ENCODE results near the gene COL1A1.

The COL1A1 gene

DNA sequence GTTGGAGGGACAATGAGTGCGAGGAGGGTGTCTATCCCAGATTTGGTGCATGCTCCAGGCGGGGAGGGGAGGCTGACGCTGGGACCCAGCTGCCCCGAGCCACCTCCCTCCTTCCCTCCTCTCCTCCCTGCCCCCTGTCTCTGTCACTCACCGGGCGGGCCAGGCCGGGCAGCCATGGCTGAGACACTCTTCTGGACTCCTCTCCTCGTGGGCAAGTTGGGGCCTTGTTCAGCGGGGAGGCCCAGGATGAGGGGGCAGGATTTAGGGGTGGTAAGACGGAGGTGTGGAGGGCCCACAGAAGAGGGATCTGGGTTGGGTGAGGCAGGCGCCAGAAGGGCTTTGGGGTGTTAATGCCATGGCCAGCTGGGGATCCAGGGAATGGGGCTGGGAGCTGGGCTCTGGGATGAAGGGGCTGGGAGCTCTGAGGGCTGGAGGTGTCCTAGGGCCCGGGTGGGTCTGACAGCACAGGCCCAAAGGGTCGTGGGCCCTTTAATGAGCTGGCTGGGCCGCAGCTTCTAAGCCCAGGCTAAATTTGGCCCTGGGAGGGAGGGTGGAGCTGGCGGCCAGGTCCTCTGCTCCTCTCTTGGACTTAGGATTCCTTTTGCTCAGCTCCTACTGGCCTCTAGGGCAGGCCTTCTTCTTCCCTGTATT is 35.4 kb downstream of the COL1A1 start, which contains the start of gene SGCA:
Gene SGCA, plus strand, starts transcription at position 139 of the 651 bp plus-strand sequence. Its CDS starts 36 bp downstream, at position 175.
- Histone ChIP-seq H3K4me1 (ENCODE audit: insufficient read depth, low read length) (peaks cover 16% of the 10 kb centered on the region), H3K27me3 (ENCODE audit: insufficient read depth, low read length, poor library complexity) (no peaks in the 10 kb centered on the region), H3K9me3 (ENCODE audit: insufficient read depth, low read length, severe bottlenecking) (no peaks in the 10 kb centered on the region), H3K79me2 (ENCODE audit: insufficient read depth, low read length) (no peaks in the 10 kb centered on the region), H3K27ac (ENCODE audit: low read length) (no peak within 1 kb of the TSS), H3K36me3 (ENCODE audit: insufficient read depth, low read length) (no peaks in the 10 kb centered on the region), H2AFZ (ENCODE audit: low read depth, low read length) (no peak within 1 kb of the TSS), H4K20me1 (ENCODE audit: insufficient read depth, low read length) (no peaks in the 10 kb centered on the region), H3K4me3 (ENCODE audit: low read depth in 1 of 2, low read length in 2 of 2) (no peak within 1 kb of the TSS), H3K4me2 (ENCODE audit: insufficient read depth, low read length) (no peak within 1 kb of the TSS), H3K9ac (ENCODE audit: low read depth, low read length) (no peak within 1 kb of the TSS)
- DNase-seq, result no peak
- ATAC-seq (ENCODE audit: insufficient read depth, low read depth), result no peak
- TF ChIP-seq EZH2 (IDR thresholded peaks at IDR 0.05; ENCODE audit: borderline replicate concordance, low read depth, low read length, severe bottlenecking) (no peak), CTCF (IDR thresholded peaks at IDR 0.05; ENCODE audit: borderline replicate concordance, extremely low read depth, low read length, poor library complexity, severe bottlenecking) (no peak)

- Histone ChIP-seq H3K27ac (ENCODE audit: low read length) (no peak overlapping the region), H4K20me1 (ENCODE audit: insufficient read depth, low read length) (no peaks in the 10 kb centered on the region), H3K4me3 (ENCODE audit: low read depth in 1 of 2, low read length in 2 of 2) (no peak overlapping the region), H3K4me2 (ENCODE audit: insufficient read depth, low read length) (no peak overlapping the region), H3K36me3 (ENCODE audit: insufficient read depth, low read length) (no peaks in the 10 kb centered on the region), H3K4me1 (ENCODE audit: insufficient read depth, low read length) (peaks cover 20% of the 10 kb centered on the region), H3K9ac (ENCODE audit: low read depth, low read length) (no peak overlapping the region), H3K27me3 (ENCODE audit: insufficient read depth, low read length, poor library complexity) (no peaks in the 10 kb centered on the region), H3K9me3 (ENCODE audit: insufficient read depth, low read length, severe bottlenecking) (no peaks in the 10 kb centered on the region), H2AFZ (ENCODE audit: low read depth, low read length) (no peak overlapping the region), H3K79me2 (ENCODE audit: insufficient read depth, low read length) (no peaks in the 10 kb centered on the region)
- DNase-seq, result no peak
- no peak for ATAC-seq (ENCODE audit: insufficient read depth, low read depth)
- TF ChIP-seq EZH2 (IDR thresholded peaks at IDR 0.05; ENCODE audit: borderline replicate concordance, low read depth, low read length, severe bottlenecking) (no peak), CTCF (IDR thresholded peaks at IDR 0.05; ENCODE audit: borderline replicate concordance, extremely low read depth, low read length, poor library complexity, severe bottlenecking) (no peak)
Observed at GRCh38 chr17:50165466-50165865, 36.0 kb downstream of the COL1A1 start.

GRCh38 chr17:50165066-50165465 is 36.4 kb downstream of the COL1A1 start:
- Histone ChIP-seq H2AFZ (ENCODE audit: low read depth, low read length) (no peak overlapping the region), H4K20me1 (ENCODE audit: insufficient read depth, low read length) (no peaks in the 10 kb centered on the region), H3K36me3 (ENCODE audit: insufficient read depth, low read length) (no peaks in the 10 kb centered on the region), H3K4me1 (ENCODE audit: insufficient read depth, low read length) (peaks cover 20% of the 10 kb centered on the region), H3K9me3 (ENCODE audit: insufficient read depth, low read length, severe bottlenecking) (no peaks in the 10 kb centered on the region), H3K4me2 (ENCODE audit: insufficient read depth, low read length) (no peak overlapping the region), H3K27ac (ENCODE audit: low read length) (no peak overlapping the region), H3K4me3 (ENCODE audit: low read depth in 1 of 2, low read length in 2 of 2) (no peak overlapping the region), H3K27me3 (ENCODE audit: insufficient read depth, low read length, poor library complexity) (no peaks in the 10 kb centered on the region), H3K79me2 (ENCODE audit: insufficient read depth, low read length) (no peaks in the 10 kb centered on the region), H3K9ac (ENCODE audit: low read depth, low read length) (no peak overlapping the region)
- ATAC-seq (ENCODE audit: insufficient read depth, low read depth) (no peak), DNase-seq (no peak)
- no peak for TF ChIP-seq EZH2 (IDR thresholded peaks at IDR 0.05; ENCODE audit: borderline replicate concordance, low read depth, low read length, severe bottlenecking)
- TF ChIP-seq CTCF (IDR thresholded peaks at IDR 0.05; ENCODE audit: borderline replicate concordance, extremely low read depth, low read length, poor library complexity, severe bottlenecking), result no peak

Data from DND-41 (cell line).